ENCODE results near the gene ADM2.

ADM2 gene

GRCh38 chr22:50445880-50446707, 35.2 kb upstream of the ADM2 start:
- DNase-seq = no peak

- DNase-seq = no peak
Measured at GRCh38 chr22:50446708-50447575, 34.4 kb upstream of the ADM2 start.

DNA sequence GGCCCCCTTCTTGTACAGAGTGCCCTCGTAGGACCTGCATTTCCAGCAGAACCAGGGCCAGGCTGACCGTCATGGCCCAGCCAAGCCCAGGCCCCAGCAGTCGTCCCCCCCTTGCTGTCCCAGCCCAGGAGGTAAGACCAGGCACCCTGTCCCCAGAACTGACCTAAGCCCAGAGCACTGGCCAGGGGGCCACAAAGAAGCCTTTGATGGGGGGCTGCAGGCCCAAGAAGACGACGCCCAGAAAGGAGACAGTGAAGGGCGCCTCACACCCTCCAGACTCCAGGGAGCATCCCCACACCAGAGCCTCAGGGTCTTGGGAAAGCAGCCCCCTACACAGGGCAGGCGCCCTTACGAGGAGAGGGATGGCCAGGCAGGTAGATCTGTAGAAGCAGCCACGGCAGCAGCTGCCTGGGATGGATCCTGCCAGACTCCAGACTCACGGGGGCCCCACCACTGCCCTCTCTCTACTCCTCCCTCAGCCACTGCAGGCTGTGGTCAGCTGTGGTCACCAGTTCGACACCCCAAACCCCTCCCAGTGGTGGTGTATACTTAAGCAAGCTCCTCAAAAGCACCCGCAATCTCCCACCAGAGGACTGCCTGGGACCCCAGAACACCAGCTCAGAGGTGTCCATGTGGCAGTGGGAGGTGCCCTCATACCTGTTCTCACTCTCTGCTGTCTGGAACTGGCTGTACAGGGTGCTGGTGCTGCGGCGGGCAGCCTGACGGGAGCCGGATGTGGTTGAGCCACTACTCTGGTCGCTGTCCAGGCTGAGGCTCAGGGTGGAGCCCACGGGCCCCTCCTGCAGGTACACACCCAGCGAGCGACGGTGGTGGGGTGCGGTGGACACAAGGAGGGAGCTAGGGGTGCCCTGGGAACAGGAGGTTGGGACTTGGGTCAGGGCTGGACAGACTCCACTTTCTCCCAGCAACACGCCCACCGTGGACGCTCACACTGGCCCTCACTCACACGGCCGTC, 33.5 kb upstream of the ADM2 start:
- DNase-seq = no peak

DNA sequence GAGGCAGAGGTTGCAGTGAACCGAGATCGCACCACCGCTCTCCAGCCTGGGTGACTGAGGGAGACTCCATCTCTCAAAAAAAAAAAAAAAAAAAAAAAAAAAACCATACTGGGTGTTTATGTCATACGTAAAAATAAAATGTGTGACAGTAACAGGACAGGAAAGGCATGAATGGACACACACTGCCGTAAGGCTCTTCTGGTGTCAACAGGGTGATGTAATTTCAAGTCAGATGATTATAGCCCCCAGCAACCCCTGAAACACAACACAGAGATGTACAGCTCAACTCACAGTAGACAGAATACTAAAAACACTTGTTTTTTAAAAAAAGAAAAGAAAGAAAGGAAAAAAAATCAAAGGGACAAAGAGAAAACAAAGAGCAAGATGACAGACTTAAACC, 28.7 kb upstream of the ADM2 start:
- DNase-seq = no peak

DNA sequence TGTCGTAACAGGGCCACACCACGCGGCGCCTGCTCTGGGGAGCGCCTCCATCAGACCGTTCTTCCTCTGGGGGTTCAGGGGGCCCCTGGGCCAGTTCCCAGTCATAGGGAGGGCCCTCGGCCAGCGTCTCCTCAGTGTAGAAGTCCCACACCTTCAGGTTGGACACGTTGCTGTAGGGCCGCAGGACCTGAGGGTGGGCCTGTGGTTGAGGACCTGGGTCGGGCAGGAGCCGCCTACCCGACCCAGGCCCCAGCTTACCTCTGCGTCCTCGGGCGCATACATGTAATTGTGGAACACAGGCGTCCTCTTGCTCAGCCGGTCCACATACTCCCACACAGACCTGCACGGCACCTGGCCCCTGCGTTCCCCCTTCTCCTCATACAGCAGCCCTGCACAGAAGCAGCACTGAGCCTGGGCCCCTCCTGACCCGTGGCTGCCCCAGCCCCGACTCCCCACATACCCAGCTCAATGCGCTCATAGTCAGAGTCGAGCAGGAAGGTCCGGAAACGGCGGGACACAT, 26.7 kb upstream of the ADM2 start:
- no peak for DNase-seq

DNA sequence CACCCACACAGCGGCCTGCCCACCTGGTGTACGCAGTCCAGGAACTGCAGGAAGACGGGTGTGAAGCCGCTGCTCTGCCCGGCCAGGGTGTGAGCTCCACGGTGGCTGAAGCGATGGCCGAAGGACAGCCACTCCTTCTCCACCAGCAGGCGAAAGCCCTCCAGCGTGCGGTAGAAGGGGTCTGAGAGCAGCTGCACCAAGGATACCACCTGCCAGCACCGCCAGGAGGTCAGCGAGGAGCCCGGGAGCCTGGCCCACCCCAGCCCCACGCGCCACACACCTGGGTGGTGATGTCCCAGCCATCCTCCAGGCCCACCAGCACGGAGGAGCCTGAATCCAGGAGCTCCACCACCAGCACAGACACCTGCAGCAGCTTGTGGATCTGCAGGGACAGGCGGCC, 26.1 kb upstream of the ADM2 start:
- no peak for DNase-seq

- DNase-seq = no peak
Measured at GRCh38 chr22:50456026-50456425, 25.3 kb upstream of the ADM2 start.

DNA sequence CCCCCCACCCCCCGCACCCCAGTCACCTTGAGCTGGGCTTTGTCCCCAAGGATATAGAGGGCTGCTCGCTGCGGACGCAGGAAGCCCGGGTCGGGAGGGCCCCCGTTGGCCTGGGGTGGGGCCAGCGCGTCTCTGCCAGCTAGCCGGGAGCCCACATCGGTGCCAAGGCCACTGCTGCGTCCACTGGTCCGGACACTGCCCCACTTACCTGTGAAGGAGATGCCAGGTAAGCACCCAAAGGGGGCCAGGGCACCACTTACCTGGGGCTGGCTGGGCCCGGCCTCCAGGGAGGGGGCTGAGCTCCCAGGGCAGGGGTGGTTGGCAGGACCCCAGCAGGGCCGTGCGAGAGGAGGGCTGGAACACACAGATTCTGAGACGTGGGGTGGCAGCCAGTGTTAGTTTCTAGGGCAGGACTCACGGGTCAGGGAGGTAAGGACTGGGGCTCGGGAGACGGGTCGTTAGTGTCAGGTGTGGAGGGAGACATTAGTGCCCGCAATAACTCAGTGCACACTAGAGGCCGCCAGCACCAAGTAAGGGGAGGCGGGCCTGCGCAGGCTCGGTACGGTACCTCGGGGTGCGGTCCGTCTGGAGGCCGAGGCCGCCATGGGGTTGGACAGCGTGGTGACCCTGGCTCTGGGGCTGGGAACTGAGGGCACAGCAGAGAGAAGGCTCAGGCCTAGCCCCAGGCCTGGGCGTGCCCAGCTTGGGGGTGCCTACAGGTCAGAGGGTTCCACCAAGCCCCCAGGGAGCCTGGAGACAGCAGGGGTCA, 24.7 kb upstream of the ADM2 start:
- no peak for DNase-seq

GRCh38 chr22:50459016-50459415, 22.3 kb upstream of the ADM2 start:
- DNase-seq = no peak

GRCh38 chr22:50459496-50460140, 21.7 kb upstream of the ADM2 start:
- no peak for DNase-seq

- no peak for DNase-seq
Measured at GRCh38 chr22:50460938-50461337, 20.4 kb upstream of the ADM2 start.

- no peak for DNase-seq
Measured at GRCh38 chr22:50461536-50461935, 19.8 kb upstream of the ADM2 start.

GRCh38 chr22:50461979-50462540, 19.3 kb upstream of the ADM2 start:
- DNase-seq = no peak

GRCh38 chr22:50463188-50463900, 18.0 kb upstream of the ADM2 start:
- DNase-seq = no peak

DNA sequence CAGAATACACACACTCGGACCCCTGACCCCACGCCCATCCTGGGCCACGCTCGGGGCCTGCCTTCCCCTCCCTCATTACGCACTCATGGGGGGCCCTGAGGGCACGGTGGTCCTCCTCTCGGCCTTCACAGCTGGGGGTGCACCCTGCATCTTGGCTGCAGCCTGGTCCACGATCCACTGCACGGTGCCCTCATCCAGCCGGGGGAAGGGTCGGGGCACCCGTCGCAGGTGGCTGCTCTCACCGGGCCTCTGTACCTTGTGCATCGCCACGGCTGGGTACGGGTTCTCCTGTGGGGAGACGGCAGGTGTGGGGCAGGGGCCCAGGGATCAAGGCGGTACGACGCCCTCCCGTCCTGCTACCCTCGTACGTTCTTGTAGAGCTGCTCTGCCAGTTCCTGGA, 16.9 kb upstream of the ADM2 start:
- no peak for DNase-seq

GRCh38 chr22:50465066-50465930, 16.0 kb upstream of the ADM2 start:
- DNase-seq = no peak

- no peak for DNase-seq
Measured at GRCh38 chr22:50467341-50467740, 14.0 kb upstream of the ADM2 start.

DNA sequence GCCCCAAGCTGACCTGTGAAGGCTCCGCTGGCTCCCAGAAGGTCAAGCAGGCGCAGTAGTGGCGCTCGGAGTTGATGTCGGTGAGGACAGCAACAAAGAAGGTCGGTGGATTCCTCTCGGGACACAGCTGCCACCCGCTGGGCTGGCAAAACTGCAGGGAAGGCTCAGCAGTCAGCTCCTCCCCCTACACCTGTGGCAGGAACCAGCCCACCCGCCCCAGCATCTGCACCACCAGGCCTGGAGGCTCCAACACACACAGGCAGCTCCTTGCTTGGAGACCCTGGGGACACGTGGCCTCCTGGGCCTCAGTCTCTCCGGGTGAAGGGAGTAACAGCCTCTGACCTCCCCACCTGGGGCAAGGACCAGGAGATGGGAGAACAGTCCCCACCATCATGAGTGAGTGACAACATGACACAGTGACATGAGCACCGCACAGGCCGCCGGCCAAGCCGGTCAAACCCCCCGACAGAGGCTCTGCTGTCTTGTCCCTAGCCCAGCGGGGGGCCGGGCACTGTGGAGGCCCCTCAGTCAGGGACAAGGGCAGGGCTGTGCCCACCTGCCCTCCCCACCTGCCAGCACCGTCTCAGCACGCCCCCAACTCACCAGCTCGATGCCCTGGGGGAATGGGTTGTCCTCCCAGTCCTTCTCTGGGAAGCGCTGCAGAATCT, 13.4 kb upstream of the ADM2 start:
- DNase-seq = no peak

- no peak for DNase-seq
Measured at GRCh38 chr22:50468626-50469025, 12.7 kb upstream of the ADM2 start.

All from activated CD4-positive, alpha-beta T cell treated with anti-CD3 and anti-CD28 coated beads, Interleukin-10, Interleukin-2, amounts not matched to agents 100 ng/mL and 50 ng/mL, durations not matched to agents 16 hours and 8 hours (primary cell).